GM15510 (cell line): ENCODE measurements around the gene ACTR3.

Experiments used
- POLR2A ChIP-seq: IDR thresholded peaks from 3 replicates; pipeline ENCODE4 v1.6.1; 2011; ENCODE audit warnings: borderline replicate concordance; ENCODE audit not compliant: insufficient read length; ENCODE audit errors: extremely low read depth

The ACTR3 gene

DNA sequence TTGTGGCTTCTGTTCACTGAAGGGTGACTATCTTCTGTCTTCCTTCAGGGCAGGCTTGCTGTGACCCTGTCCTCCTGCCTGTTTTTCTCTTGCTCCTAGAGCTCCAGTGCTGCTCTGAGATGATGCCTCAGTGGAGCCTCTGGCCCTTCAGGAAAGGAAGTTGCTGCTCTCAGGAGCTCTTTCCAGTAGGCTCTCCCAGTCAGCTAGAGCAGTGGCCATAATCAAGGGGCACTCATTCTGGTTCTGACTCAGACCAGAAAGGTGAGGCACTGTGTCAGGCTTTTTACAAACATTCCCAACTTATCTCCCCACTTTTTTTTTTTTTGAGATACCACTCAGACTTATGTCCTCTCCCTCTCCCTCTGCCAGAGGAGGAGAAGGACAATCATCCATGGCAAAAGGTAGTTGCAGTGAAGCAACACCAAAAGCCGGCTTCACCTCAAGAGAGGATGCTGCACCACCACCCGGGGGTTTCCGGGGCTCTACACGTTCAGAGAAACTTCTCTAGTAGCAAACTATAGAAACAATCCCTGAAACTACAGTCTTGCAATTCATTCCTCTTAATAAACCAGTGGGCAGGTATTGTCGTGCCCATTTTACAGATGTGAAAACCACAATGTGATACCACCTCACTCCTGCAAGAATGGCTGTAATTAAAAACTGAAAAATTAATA is 115.4 kb downstream of the ACTR3 start:
- no peak for TF ChIP-seq POLR2A

DNA sequence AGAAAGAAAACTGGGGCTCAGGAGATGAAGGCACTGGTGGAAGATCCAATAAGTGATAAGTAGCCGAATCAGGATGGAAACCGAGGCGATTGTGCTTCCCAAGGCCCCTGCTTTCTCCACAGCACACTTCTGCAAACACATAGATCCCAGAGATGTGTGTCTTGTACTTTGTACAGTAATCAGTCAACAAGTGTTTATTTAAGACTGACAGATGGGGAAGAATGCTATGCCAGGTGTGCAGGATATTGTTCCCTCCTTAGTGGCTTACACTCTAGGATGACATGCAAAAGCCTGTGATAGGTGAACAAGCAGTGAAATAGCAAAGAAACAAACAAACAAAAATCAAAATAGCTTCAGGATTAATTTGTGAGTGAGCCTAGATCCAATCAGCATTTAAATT is 116.6 kb downstream of the ACTR3 start:
- no peak for TF ChIP-seq POLR2A

DNA sequence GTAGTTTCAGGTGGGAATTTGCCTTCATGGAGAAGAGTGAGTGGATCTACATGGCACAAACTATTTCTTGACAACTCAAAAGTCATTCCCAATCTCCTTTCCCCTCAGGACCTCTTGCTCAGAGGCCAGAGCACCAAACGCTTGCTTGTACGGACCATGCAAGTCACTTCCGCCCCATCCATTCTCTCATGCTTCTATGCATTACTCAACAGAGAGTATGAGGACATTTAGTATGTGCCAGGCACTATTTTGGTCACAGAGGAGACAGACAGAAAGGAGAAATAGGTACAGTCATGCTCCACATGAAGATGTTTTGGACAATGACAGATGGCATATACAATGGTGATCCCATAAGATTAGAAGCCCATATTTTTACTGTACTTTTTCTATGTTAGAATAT is 117.5 kb downstream of the ACTR3 start:
- no peak for TF ChIP-seq POLR2A

DNA sequence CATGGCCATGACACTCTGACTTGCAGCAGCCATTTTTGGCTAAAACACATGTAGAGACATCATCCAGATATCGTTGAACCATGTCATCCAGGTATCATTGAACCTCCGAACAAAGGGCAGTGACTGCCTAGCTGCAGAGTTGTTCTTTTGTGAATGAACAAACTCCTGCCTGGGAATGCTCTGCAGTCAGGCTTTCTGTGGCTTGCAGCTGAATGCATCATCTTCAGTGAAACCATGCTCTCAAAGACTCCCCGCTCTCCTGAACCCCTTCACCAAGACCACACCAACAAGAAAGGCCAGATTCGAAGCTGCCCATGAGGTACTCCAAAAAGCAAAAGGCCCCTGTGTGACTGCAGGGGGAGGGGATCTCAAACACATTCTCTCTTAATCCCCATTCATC is 118.8 kb downstream of the ACTR3 start:
- no peak for TF ChIP-seq POLR2A

DNA sequence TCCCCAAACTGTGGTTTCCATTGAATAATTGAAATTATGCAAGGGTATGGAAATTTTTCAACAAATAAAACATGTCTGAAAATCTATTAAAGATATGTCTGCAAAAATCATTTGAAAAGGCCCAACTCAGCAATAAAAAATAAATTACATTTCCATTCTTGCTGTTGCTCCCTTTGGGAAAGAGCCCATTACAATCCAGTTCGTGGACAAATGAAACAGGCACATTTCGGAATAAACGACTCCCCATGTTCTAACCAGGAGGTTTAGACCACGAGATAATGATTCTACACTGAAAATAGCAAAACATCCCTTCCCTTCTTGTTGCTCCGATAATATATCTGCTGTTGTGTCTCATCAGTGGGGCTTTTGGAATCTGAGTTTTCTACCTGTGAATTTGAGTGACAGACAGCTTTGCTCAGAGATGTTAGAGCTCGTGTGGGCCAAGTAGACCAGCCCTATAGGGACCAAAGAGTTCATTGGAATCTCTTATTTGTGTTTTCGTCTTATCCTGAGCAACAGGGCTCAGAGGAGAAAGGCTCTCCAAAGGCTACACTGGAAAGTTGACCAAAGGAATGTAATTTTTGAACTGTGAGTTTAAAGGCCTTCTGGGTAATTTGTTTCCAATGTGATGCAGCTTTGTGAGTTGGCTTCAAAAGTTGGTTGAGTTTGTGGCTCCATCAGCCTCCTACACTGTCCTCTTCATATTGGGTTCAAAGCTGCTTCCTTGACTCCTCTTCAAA is 119.5 kb downstream of the ACTR3 start:
- TF ChIP-seq POLR2A = no peak

DNA sequence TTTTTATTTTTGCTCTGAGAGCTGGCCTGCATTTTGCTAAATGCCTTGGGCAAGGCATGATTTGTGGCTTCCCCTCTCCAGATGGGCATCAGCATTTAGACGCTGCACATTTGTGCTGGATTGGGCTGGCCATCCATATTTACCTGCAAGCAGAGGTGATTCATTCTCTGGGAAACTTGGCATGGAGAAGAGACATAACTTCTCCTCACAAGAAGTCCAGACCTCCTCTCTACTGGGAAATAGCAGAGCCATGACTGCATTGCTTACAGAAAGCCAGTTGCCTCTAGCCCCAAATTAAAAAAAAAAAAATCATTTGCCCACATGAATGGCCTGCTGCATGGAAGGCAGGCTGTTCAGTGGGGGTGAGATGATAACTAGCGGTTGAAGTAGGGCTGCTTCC is 120.1 kb downstream of the ACTR3 start:
- TF ChIP-seq POLR2A = no peak

DNA sequence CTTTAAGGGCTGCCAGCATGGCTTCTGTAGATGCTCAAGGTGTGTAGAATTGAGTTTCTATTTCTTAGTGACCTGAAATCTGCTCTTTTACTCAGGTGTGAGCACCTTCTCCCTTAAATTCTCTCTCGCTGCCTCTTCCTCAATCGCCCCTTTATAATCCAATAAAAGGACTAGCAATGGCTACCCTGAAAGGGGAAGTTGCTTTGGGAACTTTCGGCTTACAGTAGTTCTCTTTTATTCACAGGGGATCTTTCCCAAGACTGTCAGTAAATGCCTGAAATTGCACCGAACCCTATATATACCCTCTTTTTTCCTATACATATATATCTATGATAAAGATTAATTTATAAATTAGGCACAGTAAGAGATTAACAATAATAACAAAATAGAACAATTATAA is 121.8 kb downstream of the ACTR3 start:
- TF ChIP-seq POLR2A = no peak
